Femur (tissue), 1 donor: Measurements from ENCODE around the gene ARL4A.

ENCODE experiments used
- DNase-seq: peaks from one replicate; pipeline ENCODE4 v3.0.0-alpha.2; 2017

The ARL4A gene

GRCh38 chr7:12727455-12728191 lies 40.2 kb downstream of the ARL4A start:
- no peak for DNase-seq

- no peak for DNase-seq
Measured at GRCh38 chr7:12728192-12728538, 40.7 kb downstream of the ARL4A start.

- peak; percentile 69 for DNase-seq
Measured at GRCh38 chr7:12729112-12729511, 41.7 kb downstream of the ARL4A start.

- DNase-seq = no peak
Measured at GRCh38 chr7:12730523-12730922, 43.1 kb downstream of the ARL4A start.

- no peak for DNase-seq
Measured at GRCh38 chr7:12731214-12731656, 43.8 kb downstream of the ARL4A start.

GRCh38 chr7:12731775-12732174 lies 44.3 kb downstream of the ARL4A start:
- DNase-seq = no peak

- no peak for DNase-seq
Measured at GRCh38 chr7:12732428-12732827, 45.0 kb downstream of the ARL4A start.

- DNase-seq = no peak
Measured at GRCh38 chr7:12735923-12736322, 48.5 kb downstream of the ARL4A start.

GRCh38 chr7:12737373-12737772 lies 49.9 kb downstream of the ARL4A start:
- DNase-seq = no peak

- no peak for DNase-seq
Measured at GRCh38 chr7:12737836-12738235, 50.4 kb downstream of the ARL4A start.

- DNase-seq = no peak
Measured at GRCh38 chr7:12738665-12739064, 51.2 kb downstream of the ARL4A start.
